Smooth muscle cell (in vitro differentiated cells): ENCODE results near the gene FAM210B. TPM values are rescaled to one million over a fixed set of nuclear protein-coding genes. Genes with fewer than 3 reads are reported as not detected.
A peak's percentile ranks its signal among the peaks of the same experiment; 100 is the strongest.

ENCODE experiments used
- DNase-seq: peaks from one replicate; lab custom pipeline; 2025; ENCODE audit not compliant: unreplicated experiment; lab: John Stamatoyannopoulos, UW
- H2AFZ ChIP-seq: fragments of 200-600 bp; sonication (generic); 2 replicates; pipeline ENCODE4 v1.6.0; 2016; ENCODE audit warnings: antibody characterized with exemption, low read depth, mild to moderate bottlenecking
- H3F3A ChIP-seq: fragments of 200-600 bp; sonication (generic); 2 replicates; pipeline ENCODE4 v1.6.0; 2017; ENCODE audit warnings: antibody characterized with exemption, low read depth
- H3K27ac ChIP-seq: fragments of 200-600 bp; sonication (generic); 2 replicates; pipeline ENCODE4 v1.5.1; 2016; ENCODE audit warnings: low read depth, mild to moderate bottlenecking
- H3K27me3 ChIP-seq: fragments of 200-600 bp; sonication (generic); 2 replicates; pipeline ENCODE4 v1.6.1; 2016; ENCODE audit warnings: low read depth, mild to moderate bottlenecking
- H3K36me3 ChIP-seq: fragments of 200-600 bp; sonication (generic); 2 replicates; pipeline ENCODE4 v1.5.1; 2016; ENCODE audit warnings: low read depth
- H3K4me1 ChIP-seq: fragments of 200-600 bp; sonication (generic); 2 replicates; pipeline ENCODE4 v1.5.1; 2016; ENCODE audit warnings: low read depth
- H3K4me2 ChIP-seq: fragments of 200-600 bp; sonication (generic); 2 replicates; pipeline ENCODE4 v1.6.0; 2016; ENCODE audit warnings: mild to moderate bottlenecking
- H3K4me3 ChIP-seq: fragments of 200-600 bp; sonication (generic); 2 replicates; pipeline ENCODE4 v1.5.1; 2016; ENCODE audit warnings: mild to moderate bottlenecking
- H3K79me2 ChIP-seq: fragments of 200-600 bp; sonication (generic); 2 replicates; pipeline ENCODE4 v1.6.0; 2016; ENCODE audit warnings: low read depth, mild to moderate bottlenecking
- H3K9ac ChIP-seq: fragments of 200-600 bp; sonication (generic); 2 replicates; pipeline ENCODE4 v1.6.0; 2016; ENCODE audit warnings: low read depth
- H3K9me3 ChIP-seq: fragments of 200-600 bp; sonication (generic); replicated peaks from 2 replicates; pipeline ENCODE4 v1.5.1; 2016; ENCODE audit warnings: low read depth
- H4K20me1 ChIP-seq: fragments of 200-600 bp; sonication (generic); 2 replicates; pipeline ENCODE4 v1.6.0; 2016; ENCODE audit warnings: low read depth
- CTCF ChIP-seq: fragments of 200-600 bp; sonication (generic); IDR thresholded peaks from 2 replicates; pipeline ENCODE4 v1.5.1; 2017; ENCODE audit warnings: borderline replicate concordance, mild to moderate bottlenecking, antibody characterized with exemption; ENCODE audit not compliant: insufficient read depth, poor library complexity, severe bottlenecking
- WGBS: methylation state at CpG from one replicate; pipeline ENCODE4 v1.1.7; 2016; ENCODE audit warnings: low lambda C conversion rate; 5-methylcytosine and 5-hydroxymethylcytosine counted together
- polyA plus RNA-seq: library from polyadenylated mRNA; unstranded; fragments of >200 nt; fragmentation: Nextera tagmentation; extraction: Ambion mirVana; gene quantifications from 2 replicates; pipeline ENCODE4 v1.2.1, GENCODE V29; 2016
- total RNA-seq: library from RNA; depleted of rRNA; stranded (reverse); fragments of >200 nt; gene quantifications from 2 replicates; pipeline ENCODE4 v1.2.3, GENCODE V29; 2014

Gene FAM210B
- total and polyA plus RNA-seq, 2 experiments from 2014 or later, result 32.0 to 38.2 TPM

- H3K27ac ChIP-seq, result no peak overlapping the region
- WGBS, result 23% methylated on average over 10 of the region's 10 CpGs
These were observed 32.3 kb downstream of the FAM210B start for GRCh38 chr20:56391037-56391436.

GRCh38 chr20:56391596-56392131 lies 32.9 kb downstream of the FAM210B start:
- DNase-seq, result no peak
- Histone ChIP-seq H3K4me3 (peak overlapping the region; percentile 80), H3K9me3 (no peaks in the 10 kb centered on the region), H3K27ac (peak overlapping the region; percentile 86), H3K4me2 (peak overlapping the region; percentile 97), H3F3A (peaks cover 4% of the 10 kb centered on the region), H3K36me3 (peaks cover 9% of the 10 kb centered on the region), H4K20me1 (peaks cover 7% of the 10 kb centered on the region), H3K4me1 (peaks cover 23% of the 10 kb centered on the region), H3K27me3 (no peaks in the 10 kb centered on the region), H3K79me2 (peaks cover 58% of the 10 kb centered on the region), H3K9ac (peak overlapping the region; percentile 80), H2AFZ (peak overlapping the region; percentile 96)
- under 1% methylated on average over 24 of the region's 29 CpGs for WGBS
- TF ChIP-seq CTCF, result no peak

More at GRCh38 chr20:56391037-56391436, 32.3 kb downstream of the FAM210B start:
- Histone ChIP-seq H3K79me2 (peaks cover 63% of the 10 kb centered on the region), H3K4me3 (peak overlapping the region; percentile 80), H3K36me3 (peaks cover 3% of the 10 kb centered on the region), H3K4me1 (peaks cover 23% of the 10 kb centered on the region), H3K9ac (peak overlapping the region; percentile 80), H3K27me3 (no peaks in the 10 kb centered on the region), H3K9me3 (no peaks in the 10 kb centered on the region), H4K20me1 (peaks cover 7% of the 10 kb centered on the region), H2AFZ (peak overlapping the region; percentile 96), H3F3A (peaks cover 4% of the 10 kb centered on the region), H3K4me2 (peak overlapping the region; percentile 97)
- DNase-seq, result no peak
- no peak for TF ChIP-seq CTCF

- H3K9ac ChIP-seq, result peak within 1 kb of the TSS; percentile 80
- no peak for TF ChIP-seq CTCF
- no peaks in the 10 kb centered on the region for H3K27me3 ChIP-seq
- peak; percentile 93 for DNase-seq
- 1% methylated on average over 53 of the region's 53 CpGs for WGBS
- H3K9me3 ChIP-seq, result no peaks in the 10 kb centered on the region
- H3F3A ChIP-seq, result peaks cover 4% of the 10 kb centered on the region
- peak within 1 kb of the TSS; percentile 86 for H3K27ac ChIP-seq
- H4K20me1 ChIP-seq, result peaks cover 7% of the 10 kb centered on the region
- peaks cover 16% of the 10 kb centered on the region for H3K36me3 ChIP-seq
- peaks cover 23% of the 10 kb centered on the region for H3K4me1 ChIP-seq
- H3K4me3 ChIP-seq, result peak within 1 kb of the TSS; percentile 80
- peak within 1 kb of the TSS; percentile 96 for H2AFZ ChIP-seq
- H3K4me2 ChIP-seq, result peak within 1 kb of the TSS; percentile 97
- peaks cover 55% of the 10 kb centered on the region for H3K79me2 ChIP-seq
These were observed 33.5 kb downstream of the FAM210B start, which contains the start of the genes AURKA and CSTF1 for GRCh38 chr20:56392132-56392880. Gene AURKA, minus strand, starts transcription at chr20:56392215. Its CDS starts 4,018 bp downstream, at chr20:56388197. Gene CSTF1, plus strand, starts transcription at chr20:56392645. Its CDS starts 2,908 bp downstream, at chr20:56395553.
